Neural cell (in vitro differentiated cells): ENCODE results near the gene ZDHHC7. TPM values are rescaled to one million over a fixed set of nuclear protein-coding genes. Genes with fewer than 3 reads are reported as not detected.

Source experiments
- H2AFZ ChIP-seq: fragments of 200-600, 300-800 bp; sonication (generic), shearing (Covaris generic); 2 replicates; pipeline ENCODE4 v1.6.0; 2014; ENCODE audit warnings: low read depth, mild to moderate bottlenecking, antibody characterized with exemption, low read length, moderate library complexity
- H3F3A ChIP-seq: fragments of 200-600 bp; shearing (Covaris generic); 2 replicates; pipeline ENCODE4 v1.6.1; 2016; ENCODE audit warnings: mild to moderate bottlenecking, moderate library complexity, mixed read lengths, antibody characterized with exemption, low read length; ENCODE audit not compliant: insufficient read depth, poor library complexity, severe bottlenecking
- H3K27ac ChIP-seq: fragments of 200-600, 300-800 bp; sonication (generic), shearing (Covaris generic); 2 replicates; pipeline ENCODE4 v1.5.1; 2014; ENCODE audit warnings: mild to moderate bottlenecking, low read length, moderate library complexity
- H3K27me3 ChIP-seq: fragments of 300-800, 200-600 bp; sonication (generic), shearing (Covaris generic); 2 replicates; pipeline ENCODE4 v1.6.0; 2014; ENCODE audit warnings: mild to moderate bottlenecking, low read depth, low read length, moderate library complexity; ENCODE audit not compliant: insufficient read depth
- H3K36me3 ChIP-seq: fragments of 300-800, 200-600 bp; sonication (generic), shearing (Covaris generic); 2 replicates; pipeline ENCODE4 v1.5.1; 2014; ENCODE audit warnings: mild to moderate bottlenecking, antibody characterized with exemption, low read length, moderate library complexity; ENCODE audit not compliant: insufficient read depth
- H3K4me2 ChIP-seq: fragments of 300-800, 200-600 bp; sonication (generic), shearing (Covaris generic); 2 replicates; pipeline ENCODE4 v1.6.0; 2014; ENCODE audit warnings: mild to moderate bottlenecking, low read length
- H3K4me3 ChIP-seq: fragments of 300-800, 200-600 bp; sonication (generic), shearing (Covaris generic); 2 replicates; pipeline ENCODE4 v1.5.1; 2014; ENCODE audit warnings: mild to moderate bottlenecking, low read length, moderate library complexity
- H3K79me2 ChIP-seq: fragments of 200-600 bp; shearing (Covaris generic); replicated peaks from 2 replicates; pipeline ENCODE4 v1.6.0; 2014; ENCODE audit warnings: mild to moderate bottlenecking, low read length, moderate library complexity; ENCODE audit not compliant: insufficient read depth
- H3K9ac ChIP-seq: fragments of 300-800, 200-600 bp; sonication (generic), shearing (Covaris generic); 2 replicates; pipeline ENCODE4 v1.6.1; 2016; ENCODE audit warnings: mild to moderate bottlenecking, low read length, mixed read lengths
- H3K9me2 ChIP-seq: fragments of 200-600 bp; shearing (Covaris generic); 2 replicates; pipeline ENCODE4 v1.6.1; 2016; ENCODE audit warnings: mild to moderate bottlenecking, low read length, mixed read lengths; ENCODE audit not compliant: insufficient read depth
- H3K9me3 ChIP-seq: fragments of 200-600, 300-800 bp; sonication (generic), shearing (Covaris generic); 2 replicates; pipeline ENCODE4 v1.6.1; 2016; ENCODE audit warnings: mild to moderate bottlenecking, mixed run types, low read length, moderate library complexity, mixed read lengths
- H4K20me1 ChIP-seq: fragments of 200-600 bp; shearing (Covaris generic); 2 replicates; pipeline ENCODE4 v1.6.1; 2016; ENCODE audit warnings: mild to moderate bottlenecking, mixed run types; ENCODE audit not compliant: insufficient read depth
- CTCF ChIP-seq: fragments of 450-650 bp; IDR thresholded peaks from 2 replicates; pipeline ENCODE4 v1.5.1; 2014; ENCODE audit warnings: antibody characterized with exemption, mild to moderate bottlenecking, moderate library complexity; ENCODE audit not compliant: poor library complexity, severe bottlenecking
- EP300 ChIP-seq: fragments of 450-650 bp; conservative IDR thresholded peaks from 2 replicates; pipeline ENCODE4 v1.6.1; 2014; ENCODE audit warnings: antibody characterized with exemption, mild to moderate bottlenecking, moderate library complexity; ENCODE audit not compliant: poor library complexity, severe bottlenecking
- EZH2 ChIP-seq: fragments of 200-600, 300-800 bp; shearing (Covaris generic), sonication (generic); IDR thresholded peaks from 2 replicates; pipeline ENCODE4 v1.6.1; 2014; ENCODE audit warnings: antibody characterized with exemption, low read length, borderline replicate concordance, mild to moderate bottlenecking; ENCODE audit not compliant: insufficient read depth, poor library complexity, severe bottlenecking
- MXI1 ChIP-seq: fragments of 450-650 bp; conservative IDR thresholded peaks from 2 replicates; pipeline ENCODE4 v1.6.1; 2014; ENCODE audit warnings: antibody characterized with exemption, mild to moderate bottlenecking; ENCODE audit not compliant: poor library complexity, severe bottlenecking
- POLR2AphosphoS5 ChIP-seq: IDR thresholded peaks from 2 replicates; pipeline ENCODE4 v1.6.1; 2012
- RAD21 ChIP-seq: fragments of 450-650 bp; conservative IDR thresholded peaks from 2 replicates; pipeline ENCODE4 v1.6.1; 2014; ENCODE audit warnings: antibody characterized with exemption, mild to moderate bottlenecking, moderate library complexity
- REST ChIP-seq: IDR thresholded peaks from 2 replicates; pipeline ENCODE4 v1.6.1; 2012; ENCODE audit warnings: borderline replicate concordance
- SMC3 ChIP-seq: fragments of 450-650 bp; conservative IDR thresholded peaks from 2 replicates; pipeline ENCODE4 v1.6.1; 2014; ENCODE audit warnings: antibody characterized with exemption, mild to moderate bottlenecking, moderate library complexity; ENCODE audit not compliant: poor library complexity
- TAF1 ChIP-seq: IDR thresholded peaks from 2 replicates; pipeline ENCODE4 v1.6.1; 2012; ENCODE audit warnings: low read depth
- polyA plus RNA-seq: library from polyadenylated mRNA; depleted of rRNA; stranded (reverse); fragments of >200 nt; gene quantifications from 2 replicates; pipeline ENCODE4 v1.2.3, GENCODE V29; 2014

Gene ZDHHC7
- polyA plus RNA-seq, 1 donor from 2014 or later: 33.8 TPM

GRCh38 chr16:85048921-85049562, 37.7 kb upstream of the ZDHHC7 start:
- Histone ChIP-seq H3K9me2 (no peaks in the 10 kb centered on the region), H4K20me1 (no peaks in the 10 kb centered on the region), H3K9ac (no peak overlapping the region), H3F3A (no peaks in the 10 kb centered on the region), H2AFZ (no peak overlapping the region), H3K79me2 (no peaks in the 10 kb centered on the region), H3K9me3 (peaks cover 6% of the 10 kb centered on the region), H3K27ac (no peak overlapping the region), H3K27me3 (no peaks in the 10 kb centered on the region), H3K4me3 (no peak overlapping the region), H3K4me2 (no peak overlapping the region), H3K36me3 (no peaks in the 10 kb centered on the region)
- TF ChIP-seq REST: no peak
- TF ChIP-seq EZH2: no peak
- TF ChIP-seq RAD21: no peak
- TF ChIP-seq EP300: no peak
- TF ChIP-seq TAF1: no peak
- no peak for TF ChIP-seq CTCF
- no peak for TF ChIP-seq MXI1
- no peak for TF ChIP-seq POLR2AphosphoS5
- TF ChIP-seq SMC3: no peak

- TF ChIP-seq TAF1 (no peak), EZH2 (no peak), EP300 (no peak), REST (no peak), MXI1 (no peak), RAD21 (no peak), CTCF (no peak), POLR2AphosphoS5 (no peak), SMC3 (no peak)
- no peak overlapping the region for H3K4me3 ChIP-seq
- no peaks in the 10 kb centered on the region for H3K36me3 ChIP-seq
- H3K9ac ChIP-seq: no peak overlapping the region
- no peak overlapping the region for H3K4me2 ChIP-seq
- no peaks in the 10 kb centered on the region for H4K20me1 ChIP-seq
- H3K27me3 ChIP-seq: no peaks in the 10 kb centered on the region
- H3K9me2 ChIP-seq: no peaks in the 10 kb centered on the region
- H3K9me3 ChIP-seq: peaks cover 6% of the 10 kb centered on the region
- H3F3A ChIP-seq: no peaks in the 10 kb centered on the region
- H3K27ac ChIP-seq: no peak overlapping the region
- H3K79me2 ChIP-seq: no peaks in the 10 kb centered on the region
- no peak overlapping the region for H2AFZ ChIP-seq
Measured at GRCh38 chr16:85047867-85048455, 36.6 kb upstream of the ZDHHC7 start.
